ENCODE results near the gene PRDX5.

Gene PRDX5

GRCh38 chr11:64296830-64297698 is 20.9 kb upstream of the PRDX5 start:
- TF ChIP-seq, protein P1, sequence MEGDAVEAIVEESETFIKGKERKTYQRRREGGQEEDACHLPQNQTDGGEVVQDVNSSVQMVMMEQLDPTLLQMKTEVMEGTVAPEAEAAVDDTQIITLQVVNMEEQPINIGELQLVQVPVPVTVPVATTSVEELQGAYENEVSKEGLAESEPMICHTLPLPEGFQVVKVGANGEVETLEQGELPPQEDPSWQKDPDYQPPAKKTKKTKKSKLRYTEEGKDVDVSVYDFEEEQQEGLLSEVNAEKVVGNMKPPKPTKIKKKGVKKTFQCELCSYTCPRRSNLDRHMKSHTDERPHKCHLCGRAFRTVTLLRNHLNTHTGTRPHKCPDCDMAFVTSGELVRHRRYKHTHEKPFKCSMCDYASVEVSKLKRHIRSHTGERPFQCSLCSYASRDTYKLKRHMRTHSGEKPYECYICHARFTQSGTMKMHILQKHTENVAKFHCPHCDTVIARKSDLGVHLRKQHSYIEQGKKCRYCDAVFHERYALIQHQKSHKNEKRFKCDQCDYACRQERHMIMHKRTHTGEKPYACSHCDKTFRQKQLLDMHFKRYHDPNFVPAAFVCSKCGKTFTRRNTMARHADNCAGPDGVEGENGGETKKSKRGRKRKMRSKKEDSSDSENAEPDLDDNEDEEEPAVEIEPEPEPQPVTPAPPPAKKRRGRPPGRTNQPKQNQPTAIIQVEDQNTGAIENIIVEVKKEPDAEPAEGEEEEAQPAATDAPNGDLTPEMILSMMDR (IDR thresholded peaks at IDR 0.05; ENCODE audit: poor library complexity, severe bottlenecking), result no peak

GRCh38 chr11:64297699-64298358 is 20.1 kb upstream of the PRDX5 start:
- H3K27me3 ChIP-seq (ENCODE audit: insufficient read depth, poor library complexity, severe bottlenecking), result peaks cover 32% of the 10 kb centered on the region
- H3K36me3 ChIP-seq (ENCODE audit: low read depth), result no peaks in the 10 kb centered on the region
- no peak for DNase-seq (ENCODE audit: low spot score)
- no peaks in the 10 kb centered on the region for H3K9me3 ChIP-seq (ENCODE audit: severe bottlenecking)
- H3K4me3 ChIP-seq (ENCODE audit: severe bottlenecking), result no peak overlapping the region
- no peak overlapping the region for H3K27ac ChIP-seq (ENCODE audit: poor library complexity, severe bottlenecking)
- ATAC-seq (ENCODE audit: low read depth), result no peak
- TF ChIP-seq, protein P1 (IDR thresholded peaks at IDR 0.05; ENCODE audit: poor library complexity, severe bottlenecking), result no peak
- H3K4me1 ChIP-seq (ENCODE audit: insufficient read depth, poor library complexity, severe bottlenecking), result no peaks in the 10 kb centered on the region

More at GRCh38 chr11:64296830-64297698, 20.9 kb upstream of the PRDX5 start:
- Histone ChIP-seq H3K36me3 (ENCODE audit: low read depth) (no peaks in the 10 kb centered on the region), H3K4me1 (ENCODE audit: insufficient read depth, poor library complexity, severe bottlenecking) (no peaks in the 10 kb centered on the region), H3K9me3 (ENCODE audit: severe bottlenecking) (no peaks in the 10 kb centered on the region), H3K27ac (ENCODE audit: poor library complexity, severe bottlenecking) (no peak overlapping the region), H3K4me3 (ENCODE audit: severe bottlenecking) (no peak overlapping the region), H3K27me3 (ENCODE audit: insufficient read depth, poor library complexity, severe bottlenecking) (peaks cover 39% of the 10 kb centered on the region)
- DNase-seq (ENCODE audit: low spot score) (no peak), ATAC-seq (ENCODE audit: low read depth) (no peak)

DNA sequence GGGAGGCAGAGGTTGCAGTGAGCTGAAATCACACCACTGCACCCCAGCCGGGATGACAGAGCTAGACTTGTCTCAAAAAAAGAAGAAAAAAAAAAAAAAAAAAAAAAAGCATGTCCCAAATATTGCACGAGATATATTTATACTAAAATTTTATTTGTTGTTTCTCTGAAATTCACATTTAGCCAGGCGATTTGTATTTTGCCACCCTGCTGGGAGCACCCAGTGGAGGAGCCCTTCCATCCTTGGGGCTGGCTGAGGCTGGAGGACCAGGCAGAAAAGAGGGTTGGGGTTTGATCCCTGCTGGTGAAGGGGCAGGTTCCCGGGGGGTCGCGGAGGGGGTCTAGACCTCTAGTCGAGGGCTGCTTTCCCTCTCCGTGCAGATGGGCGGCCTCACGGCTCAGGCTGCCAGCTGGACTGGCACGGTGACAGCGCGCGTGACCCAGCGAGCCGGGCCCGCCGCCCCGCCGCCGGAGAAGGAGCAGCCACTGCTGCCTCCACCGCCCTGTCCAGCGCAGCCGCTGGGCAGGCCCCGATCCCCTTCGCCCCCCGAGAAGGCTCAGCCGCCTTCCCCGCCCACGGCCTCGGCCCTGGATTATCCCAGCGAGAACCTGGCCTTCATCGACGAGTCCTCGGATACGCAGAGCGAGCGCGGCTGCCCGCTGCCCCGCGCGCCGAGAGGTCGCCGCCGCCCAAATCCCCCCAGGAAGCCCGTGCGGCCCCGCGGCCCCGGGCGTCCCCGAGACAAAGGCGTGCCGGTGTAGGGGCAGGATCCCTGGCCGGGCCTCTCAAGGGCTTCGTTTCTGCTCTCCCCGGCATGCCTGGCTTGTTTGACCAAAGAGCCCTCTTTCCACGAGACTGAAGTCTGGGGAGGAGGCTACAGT is 18.7 kb upstream of the PRDX5 start:
- H3K27me3 ChIP-seq (ENCODE audit: insufficient read depth, poor library complexity, severe bottlenecking), result peaks cover 22% of the 10 kb centered on the region
- H3K9me3 ChIP-seq (ENCODE audit: severe bottlenecking), result no peaks in the 10 kb centered on the region
- H3K36me3 ChIP-seq (ENCODE audit: low read depth), result no peaks in the 10 kb centered on the region
- TF ChIP-seq, protein P1 (IDR thresholded peaks at IDR 0.05; ENCODE audit: poor library complexity, severe bottlenecking), result no peak
- no peaks in the 10 kb centered on the region for H3K4me1 ChIP-seq (ENCODE audit: insufficient read depth, poor library complexity, severe bottlenecking)
- no peak overlapping the region for H3K4me3 ChIP-seq (ENCODE audit: severe bottlenecking)
- H3K27ac ChIP-seq (ENCODE audit: poor library complexity, severe bottlenecking), result no peak overlapping the region
- ATAC-seq (ENCODE audit: low read depth), result no peak
- no peak for DNase-seq (ENCODE audit: low spot score)

DNA sequence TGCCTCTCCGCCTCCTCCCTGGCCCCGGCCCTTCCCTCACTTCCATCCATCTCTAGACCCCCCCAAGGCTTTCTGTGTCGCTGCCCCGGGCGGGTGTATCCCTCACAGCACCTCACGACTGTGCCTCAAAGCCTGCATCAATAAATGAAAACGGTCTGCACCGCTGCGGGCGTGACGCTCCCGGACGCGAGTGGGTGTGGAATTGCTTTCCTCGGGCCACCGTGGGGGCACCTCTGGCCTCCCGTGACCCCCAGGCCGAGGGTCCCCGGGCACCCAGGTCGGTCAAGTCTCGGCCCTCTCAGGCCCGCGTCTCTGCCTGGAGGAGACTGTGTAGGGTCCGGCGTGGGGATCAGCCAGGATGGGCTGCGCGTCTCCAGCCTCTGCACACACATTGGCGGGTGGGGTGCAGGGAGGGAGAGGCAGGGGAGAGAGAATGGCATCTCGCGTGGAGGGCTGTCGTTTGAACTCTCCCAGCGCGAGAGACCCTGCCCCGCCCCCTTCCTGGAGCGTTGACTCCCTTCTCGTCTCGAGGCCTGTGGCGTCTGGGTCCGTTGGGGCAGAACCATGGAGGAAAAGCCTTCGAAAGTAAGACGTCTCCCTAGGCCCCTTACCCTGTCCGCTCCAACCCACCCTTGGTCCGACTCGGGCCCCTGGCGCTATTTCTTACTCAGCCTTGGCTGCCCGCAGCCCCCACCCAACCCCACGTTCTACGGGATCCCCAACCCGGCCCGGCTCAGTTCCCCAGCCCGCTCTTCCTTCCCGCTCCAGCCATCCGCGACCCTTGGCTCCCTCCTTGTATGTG is 17.9 kb upstream of the PRDX5 start, which contains the start of gene CATSPERZ:
CATSPERZ (plus strand) TSS at position 512 of the 802 bp plus-strand sequence; CDS start at position 565, 53 bp downstream.
- H3K27ac ChIP-seq (ENCODE audit: poor library complexity, severe bottlenecking), result no peak within 1 kb of the TSS
- H3K4me1 ChIP-seq (ENCODE audit: insufficient read depth, poor library complexity, severe bottlenecking), result no peaks in the 10 kb centered on the region
- ATAC-seq (ENCODE audit: low read depth) (no peak), DNase-seq (ENCODE audit: low spot score) (no peak)
- H3K36me3 ChIP-seq (ENCODE audit: low read depth), result no peaks in the 10 kb centered on the region
- no peaks in the 10 kb centered on the region for H3K9me3 ChIP-seq (ENCODE audit: severe bottlenecking)
- peak within 1 kb of the TSS; percentile 7 for H3K4me3 ChIP-seq (ENCODE audit: severe bottlenecking)
- peaks cover 22% of the 10 kb centered on the region for H3K27me3 ChIP-seq (ENCODE audit: insufficient read depth, poor library complexity, severe bottlenecking)
- TF ChIP-seq, protein P1 (IDR thresholded peaks at IDR 0.05; ENCODE audit: poor library complexity, severe bottlenecking), result no peak

Measured in RWPE2 (cell line).